ENCODE measurements around the gene DCXR. TPM values are rescaled to one million over a fixed set of nuclear protein-coding genes. Genes with fewer than 3 reads are reported as not detected.

Gene DCXR
- total RNA-seq, 1 donor from 2014 or later, result 158 TPM

DNA sequence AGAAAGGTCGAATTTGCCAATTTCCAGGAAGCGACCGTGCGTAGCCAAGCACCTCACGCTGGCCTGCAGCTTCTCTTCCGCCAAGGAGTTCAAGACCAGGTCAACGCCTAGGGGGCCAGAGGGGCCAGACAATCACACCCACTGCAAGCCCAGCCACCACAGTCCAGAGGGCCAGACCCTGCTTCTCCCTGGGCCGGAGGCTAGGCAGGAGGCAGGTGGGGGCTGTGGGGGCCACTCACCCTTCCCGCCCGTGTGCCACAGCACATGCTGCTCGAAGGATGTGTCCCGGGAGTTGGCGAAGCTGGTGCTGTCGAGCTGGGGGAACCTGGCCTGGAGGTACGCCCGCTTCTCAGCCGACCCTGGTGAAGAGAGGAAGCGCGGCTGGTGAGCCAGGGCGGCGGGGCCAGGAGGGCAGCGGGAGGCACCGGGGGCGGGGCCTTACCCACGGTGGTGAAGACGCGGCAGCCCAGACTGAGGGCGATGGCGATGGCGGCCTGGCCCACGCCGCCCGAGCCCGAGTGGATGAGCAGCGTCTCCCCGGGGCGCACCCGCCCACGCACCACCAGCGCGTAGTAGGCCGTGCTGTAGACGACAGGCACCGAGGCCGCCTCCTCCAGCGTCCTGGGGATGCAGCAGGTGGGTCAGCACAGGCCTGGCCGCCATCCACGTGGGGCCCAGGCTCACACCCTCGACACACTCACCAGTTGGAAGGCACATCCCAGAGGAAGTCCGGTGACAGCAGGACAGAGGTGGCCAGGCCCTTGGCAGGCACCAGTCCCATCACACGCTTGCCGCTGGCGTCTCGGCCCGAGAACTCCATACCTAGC lies 46.2 kb upstream of the DCXR start:
- H3K9me3 Mint-ChIP-seq, result no peaks in the 10 kb centered on the region
- DNase-seq (ENCODE audit: extremely low spot score, unreplicated experiment), result no peak
- no peak overlapping the region for H3K27ac Mint-ChIP-seq
- no peak overlapping the region for H3K4me3 Mint-ChIP-seq
- TF ChIP-seq, protein P1, sequence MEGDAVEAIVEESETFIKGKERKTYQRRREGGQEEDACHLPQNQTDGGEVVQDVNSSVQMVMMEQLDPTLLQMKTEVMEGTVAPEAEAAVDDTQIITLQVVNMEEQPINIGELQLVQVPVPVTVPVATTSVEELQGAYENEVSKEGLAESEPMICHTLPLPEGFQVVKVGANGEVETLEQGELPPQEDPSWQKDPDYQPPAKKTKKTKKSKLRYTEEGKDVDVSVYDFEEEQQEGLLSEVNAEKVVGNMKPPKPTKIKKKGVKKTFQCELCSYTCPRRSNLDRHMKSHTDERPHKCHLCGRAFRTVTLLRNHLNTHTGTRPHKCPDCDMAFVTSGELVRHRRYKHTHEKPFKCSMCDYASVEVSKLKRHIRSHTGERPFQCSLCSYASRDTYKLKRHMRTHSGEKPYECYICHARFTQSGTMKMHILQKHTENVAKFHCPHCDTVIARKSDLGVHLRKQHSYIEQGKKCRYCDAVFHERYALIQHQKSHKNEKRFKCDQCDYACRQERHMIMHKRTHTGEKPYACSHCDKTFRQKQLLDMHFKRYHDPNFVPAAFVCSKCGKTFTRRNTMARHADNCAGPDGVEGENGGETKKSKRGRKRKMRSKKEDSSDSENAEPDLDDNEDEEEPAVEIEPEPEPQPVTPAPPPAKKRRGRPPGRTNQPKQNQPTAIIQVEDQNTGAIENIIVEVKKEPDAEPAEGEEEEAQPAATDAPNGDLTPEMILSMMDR (conservative IDR thresholded peaks at IDR 0.05), result no peak
- H3K36me3 Mint-ChIP-seq, result no peaks in the 10 kb centered on the region
- no peaks in the 10 kb centered on the region for H3K4me1 Mint-ChIP-seq (ENCODE audit: unreplicated experiment)
- no peaks in the 10 kb centered on the region for H3K27me3 Mint-ChIP-seq

DNA sequence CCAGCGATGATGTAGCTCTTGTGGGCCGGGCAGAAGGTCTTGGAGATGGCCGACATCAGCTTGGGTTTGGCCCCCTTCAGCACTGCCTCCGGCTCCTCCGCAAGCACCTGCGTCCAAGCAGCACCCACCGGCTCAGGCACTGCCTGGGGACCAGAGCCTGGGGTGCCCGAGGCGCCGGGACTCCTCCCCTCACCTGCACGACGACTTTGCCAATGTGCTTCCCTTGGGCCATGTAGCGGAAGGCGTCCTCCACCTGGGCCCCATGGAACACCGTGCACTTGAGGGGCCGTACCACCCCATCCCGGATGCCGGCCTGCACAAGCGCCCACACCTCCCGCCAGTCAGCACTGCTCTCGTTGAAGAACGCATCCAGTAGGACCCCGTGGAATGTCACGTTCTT lies 45.5 kb upstream of the DCXR start:
- Mint-ChIP-seq H3K4me1 (ENCODE audit: unreplicated experiment) (no peaks in the 10 kb centered on the region), H3K4me3 (no peak overlapping the region), H3K36me3 (no peaks in the 10 kb centered on the region), H3K27me3 (no peaks in the 10 kb centered on the region), H3K27ac (no peak overlapping the region), H3K9me3 (no peaks in the 10 kb centered on the region)
- no peak for DNase-seq (ENCODE audit: extremely low spot score, unreplicated experiment)
- TF ChIP-seq, protein P1 (conservative IDR thresholded peaks at IDR 0.05), result no peak

DNA sequence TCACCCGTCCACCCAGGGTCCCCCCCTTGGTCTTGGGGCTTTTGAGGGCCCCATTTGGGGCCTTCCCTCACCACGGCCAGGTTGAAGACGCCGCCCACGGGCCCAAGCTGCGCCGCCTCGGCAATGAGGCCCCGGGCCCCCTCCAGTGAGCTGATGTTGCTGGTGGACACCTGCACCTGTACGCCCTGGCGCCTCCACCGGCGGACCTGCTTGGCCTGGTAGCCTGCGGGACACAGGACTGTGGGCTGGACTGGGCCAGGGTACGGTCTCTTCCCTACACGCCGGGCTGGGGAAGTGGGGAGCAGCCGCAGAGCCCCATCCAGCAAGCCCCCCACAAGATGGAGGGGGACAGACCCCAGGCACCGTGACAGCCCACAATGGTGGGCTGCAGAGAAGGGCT lies 45.0 kb upstream of the DCXR start:
- TF ChIP-seq, protein P1 (conservative IDR thresholded peaks at IDR 0.05), result no peak
- DNase-seq (ENCODE audit: extremely low spot score, unreplicated experiment), result no peak
- no peaks in the 10 kb centered on the region for H3K4me1 Mint-ChIP-seq (ENCODE audit: unreplicated experiment)
- H3K27me3 Mint-ChIP-seq, result no peaks in the 10 kb centered on the region
- H3K4me3 Mint-ChIP-seq, result no peak overlapping the region
- H3K27ac Mint-ChIP-seq, result no peak overlapping the region
- no peaks in the 10 kb centered on the region for H3K36me3 Mint-ChIP-seq
- H3K9me3 Mint-ChIP-seq, result no peaks in the 10 kb centered on the region

DNA sequence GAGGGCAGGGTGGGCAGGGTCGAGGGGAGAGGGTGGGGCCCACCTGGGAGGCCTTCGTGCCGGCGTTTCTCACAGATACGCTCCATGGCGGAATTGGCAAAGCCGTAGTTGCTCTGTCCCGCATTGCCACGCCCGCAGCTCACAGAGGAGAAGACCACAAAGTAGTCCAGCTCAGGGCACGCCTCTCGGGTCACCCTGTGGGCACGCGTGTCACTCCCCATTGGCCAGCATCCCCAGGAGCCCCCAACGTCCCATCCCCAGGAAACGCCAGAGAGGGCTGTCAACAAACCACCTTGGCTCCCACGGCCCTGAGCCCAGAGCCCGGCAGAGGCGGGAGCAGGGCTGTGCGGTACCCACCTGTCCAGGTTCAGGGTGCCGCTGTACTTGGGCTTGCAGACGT lies 44.5 kb upstream of the DCXR start:
- no peaks in the 10 kb centered on the region for H3K9me3 Mint-ChIP-seq
- H3K4me3 Mint-ChIP-seq, result no peak overlapping the region
- no peak for DNase-seq (ENCODE audit: extremely low spot score, unreplicated experiment)
- TF ChIP-seq, protein P1 (conservative IDR thresholded peaks at IDR 0.05), result no peak
- no peaks in the 10 kb centered on the region for H3K36me3 Mint-ChIP-seq
- H3K27me3 Mint-ChIP-seq, result no peaks in the 10 kb centered on the region
- no peak overlapping the region for H3K27ac Mint-ChIP-seq
- H3K4me1 Mint-ChIP-seq (ENCODE audit: unreplicated experiment), result no peaks in the 10 kb centered on the region

DNA sequence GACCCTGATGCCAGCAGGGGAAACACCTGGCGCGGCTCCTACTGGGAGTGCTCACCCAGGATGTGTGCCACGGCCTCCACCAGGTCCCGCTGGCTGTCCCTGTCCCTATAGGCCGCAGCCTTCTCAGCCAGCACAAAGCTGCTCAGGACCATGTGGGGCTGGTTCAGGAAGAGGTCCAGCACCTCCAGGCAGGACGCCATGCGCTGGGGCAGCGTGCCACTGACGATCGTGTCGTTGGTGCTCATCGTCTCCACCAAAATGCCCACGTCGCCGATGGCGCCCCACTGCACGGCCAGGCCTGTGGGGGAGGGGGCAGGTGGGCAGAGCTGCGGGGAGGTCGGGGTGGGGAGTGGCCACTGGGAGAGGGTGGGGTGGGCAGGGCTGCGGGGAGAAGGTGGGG lies 44.0 kb upstream of the DCXR start:
- Mint-ChIP-seq H3K4me3 (no peak overlapping the region), H3K27ac (no peak overlapping the region), H3K4me1 (ENCODE audit: unreplicated experiment) (no peaks in the 10 kb centered on the region), H3K9me3 (no peaks in the 10 kb centered on the region), H3K36me3 (no peaks in the 10 kb centered on the region), H3K27me3 (no peaks in the 10 kb centered on the region)
- TF ChIP-seq, protein P1 (conservative IDR thresholded peaks at IDR 0.05), result no peak
- DNase-seq (ENCODE audit: extremely low spot score, unreplicated experiment), result no peak
